ENCODE measurements around the gene S100A5.

Gene S100A5

GRCh38 chr1:153495536-153495935 is 45.2 kb downstream of the S100A5 start:
- ATAC-seq (ENCODE audit: low read depth): no peak
- H3K4me3 ChIP-seq (ENCODE audit: severe bottlenecking): no peak overlapping the region
- no peaks in the 10 kb centered on the region for H3K9me3 ChIP-seq (ENCODE audit: severe bottlenecking)
- DNase-seq (ENCODE audit: low spot score): no peak
- H3K27me3 ChIP-seq (ENCODE audit: insufficient read depth, poor library complexity, severe bottlenecking): no peaks in the 10 kb centered on the region
- peaks cover 23% of the 10 kb centered on the region for H3K4me1 ChIP-seq (ENCODE audit: insufficient read depth, poor library complexity, severe bottlenecking)
- no peak overlapping the region for H3K27ac ChIP-seq (ENCODE audit: poor library complexity, severe bottlenecking)
- H3K36me3 ChIP-seq (ENCODE audit: low read depth): no peaks in the 10 kb centered on the region
- no peak for TF ChIP-seq CTCF (IDR thresholded peaks at IDR 0.05; ENCODE audit: poor library complexity, severe bottlenecking)

GRCh38 chr1:153494976-153495535 is 45.7 kb downstream of the S100A5 start:
- H3K4me3 ChIP-seq (ENCODE audit: severe bottlenecking): no peak overlapping the region
- H3K9me3 ChIP-seq (ENCODE audit: severe bottlenecking): no peaks in the 10 kb centered on the region
- H3K36me3 ChIP-seq (ENCODE audit: low read depth): no peaks in the 10 kb centered on the region
- DNase-seq (ENCODE audit: low spot score) (no peak), ATAC-seq (ENCODE audit: low read depth) (0 out of 3 replicates have a peak, but pooled peaks have one; percentile 13)
- H3K27me3 ChIP-seq (ENCODE audit: insufficient read depth, poor library complexity, severe bottlenecking): no peaks in the 10 kb centered on the region
- peaks cover 25% of the 10 kb centered on the region for H3K4me1 ChIP-seq (ENCODE audit: insufficient read depth, poor library complexity, severe bottlenecking)
- no peak overlapping the region for H3K27ac ChIP-seq (ENCODE audit: poor library complexity, severe bottlenecking)
- peak; percentile 95 for TF ChIP-seq CTCF (IDR thresholded peaks at IDR 0.05; ENCODE audit: poor library complexity, severe bottlenecking)

- peak overlapping the region; percentile 27 for H3K27ac ChIP-seq (ENCODE audit: poor library complexity, severe bottlenecking)
- H3K4me1 ChIP-seq (ENCODE audit: insufficient read depth, poor library complexity, severe bottlenecking): peaks cover 27% of the 10 kb centered on the region
- no peaks in the 10 kb centered on the region for H3K27me3 ChIP-seq (ENCODE audit: insufficient read depth, poor library complexity, severe bottlenecking)
- no peak for DNase-seq (ENCODE audit: low spot score)
- TF ChIP-seq CTCF (IDR thresholded peaks at IDR 0.05; ENCODE audit: poor library complexity, severe bottlenecking): no peak
- H3K36me3 ChIP-seq (ENCODE audit: low read depth): no peaks in the 10 kb centered on the region
- ATAC-seq (ENCODE audit: low read depth): peak; percentile 35; the same call in 2 of the 3 replicates
- H3K9me3 ChIP-seq (ENCODE audit: severe bottlenecking): no peaks in the 10 kb centered on the region
- no peak overlapping the region for H3K4me3 ChIP-seq (ENCODE audit: severe bottlenecking)
Observed at GRCh38 chr1:153493343-153493960, 47.3 kb downstream of the S100A5 start.

GRCh38 chr1:153490272-153491051 is 50.3 kb downstream of the S100A5 start:
- DNase-seq (ENCODE audit: low spot score) (peak; percentile 83), ATAC-seq (ENCODE audit: low read depth) (peak; percentile 85)
- Histone ChIP-seq H3K27me3 (ENCODE audit: insufficient read depth, poor library complexity, severe bottlenecking) (no peaks in the 10 kb centered on the region), H3K36me3 (ENCODE audit: low read depth) (no peaks in the 10 kb centered on the region), H3K4me1 (ENCODE audit: insufficient read depth, poor library complexity, severe bottlenecking) (peaks cover 27% of the 10 kb centered on the region), H3K27ac (ENCODE audit: poor library complexity, severe bottlenecking) (peak overlapping the region; percentile 81), H3K4me3 (ENCODE audit: severe bottlenecking) (no peak overlapping the region), H3K9me3 (ENCODE audit: severe bottlenecking) (no peaks in the 10 kb centered on the region)
- TF ChIP-seq CTCF (IDR thresholded peaks at IDR 0.05; ENCODE audit: poor library complexity, severe bottlenecking): peak; percentile 18

Data from RWPE2 (cell line).